HG02798 (cell line): ENCODE measurements around the gene SGSM1.

ENCODE experiments used
- ATAC-seq: cut with Tn5 transposase; IDR thresholded peaks from one replicate; pipeline ENCODE4 v1.9.1; 2021; ENCODE audit warnings: mild to moderate bottlenecking; ENCODE audit not compliant: unreplicated experiment, poor library complexity

SGSM1 gene

GRCh38 chr22:24969560-24970301, 163.7 kb downstream of the SGSM1 start:
- ATAC-seq = no peak

- ATAC-seq = no peak
Observed at GRCh38 chr22:24972369-24972768, 166.4 kb downstream of the SGSM1 start.

- ATAC-seq = no peak
Observed at GRCh38 chr22:24973872-24974271, 167.9 kb downstream of the SGSM1 start.

GRCh38 chr22:24975125-24975640, 169.2 kb downstream of the SGSM1 start:
- ATAC-seq = no peak

DNA sequence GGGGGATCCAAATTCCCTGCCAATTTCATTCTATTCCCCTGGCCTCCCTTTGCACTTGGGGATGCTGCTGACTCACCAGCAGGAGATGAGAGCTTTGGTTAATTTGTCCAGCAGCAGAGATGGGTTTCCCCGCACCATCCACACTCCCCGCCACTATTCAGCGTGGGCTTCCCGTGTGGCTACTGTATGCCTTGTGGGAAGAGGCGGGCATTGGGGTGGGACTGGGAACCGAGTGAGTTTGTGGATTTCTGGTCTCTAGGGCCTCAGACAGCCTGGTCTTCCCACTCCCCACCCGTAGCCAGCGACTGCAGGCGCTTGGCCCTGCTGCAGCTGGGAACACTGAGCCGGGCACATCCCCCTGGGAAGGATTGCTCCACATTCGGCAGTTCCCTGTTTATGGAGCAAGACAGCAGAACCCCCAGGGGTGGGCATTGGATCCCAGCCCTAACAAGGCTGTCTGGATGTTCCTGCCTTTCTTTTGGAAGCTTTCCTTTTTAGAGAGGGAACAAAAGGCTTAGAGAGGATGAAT, 169.9 kb downstream of the SGSM1 start:
- ATAC-seq = no peak

DNA sequence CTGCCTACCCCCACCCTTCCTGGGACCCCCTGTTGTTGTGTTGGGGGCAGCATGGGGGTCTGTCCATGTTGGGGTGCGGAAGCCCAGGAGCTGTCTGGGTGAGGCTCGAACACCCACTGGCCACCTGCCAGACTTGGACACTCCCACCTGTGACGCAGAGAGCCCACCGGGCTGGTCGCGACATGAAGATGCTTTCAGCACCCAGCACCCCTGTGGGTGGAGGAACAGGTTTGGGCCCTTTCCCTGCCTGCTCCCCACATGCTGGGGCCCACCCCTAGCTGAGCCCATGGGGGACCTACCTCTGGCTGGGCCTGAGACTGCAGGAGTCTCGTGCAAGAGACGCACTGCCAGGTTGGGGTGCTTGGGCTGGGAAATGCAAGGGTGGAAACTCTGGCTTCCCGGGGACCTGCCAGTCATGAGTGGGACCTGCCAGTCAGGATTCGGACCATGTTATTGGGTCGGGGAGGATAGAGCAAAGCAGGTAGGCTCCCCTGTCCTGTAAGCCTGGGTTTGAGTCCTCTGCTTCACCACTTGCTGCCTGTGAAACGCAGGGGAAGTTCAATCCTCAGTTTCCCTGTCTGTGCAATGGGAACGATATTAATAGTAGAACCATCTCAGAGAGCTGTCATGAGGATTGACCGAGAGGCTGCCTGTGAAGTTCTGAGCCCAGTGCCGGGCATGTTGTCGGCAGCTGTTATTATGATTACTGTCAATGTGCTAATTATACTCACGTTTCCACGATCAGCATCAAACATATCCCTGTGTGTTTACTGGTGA, 170.6 kb downstream of the SGSM1 start:
- no peak for ATAC-seq
